Osteocyte (in vitro differentiated cells): ENCODE results near the gene ALK. TPM values are rescaled to one million over a fixed set of nuclear protein-coding genes. Genes with fewer than 3 reads are reported as not detected.

Experiments
- DNase-seq: peaks from one replicate; pipeline ENCODE4 v3.0.0; 2021; ENCODE audit warnings: mixed read lengths; ENCODE audit not compliant: unreplicated experiment; ENCODE audit errors: extremely low spot score
- H3K27ac Mint-ChIP-seq: one replicate; pipeline ENCODE4 v1.8.0; 2021; ENCODE audit warnings: mild to moderate bottlenecking, mixed read lengths; ENCODE audit not compliant: unreplicated experiment
- H3K27me3 Mint-ChIP-seq: one replicate; pipeline ENCODE4 v1.8.0; 2021; ENCODE audit warnings: mixed read lengths; ENCODE audit not compliant: unreplicated experiment
- H3K36me3 Mint-ChIP-seq: one replicate; pipeline ENCODE4 v1.8.0; 2021; ENCODE audit warnings: mixed read lengths; ENCODE audit not compliant: unreplicated experiment
- H3K4me1 Mint-ChIP-seq: one replicate; pipeline ENCODE4 v1.8.0; 2021; ENCODE audit warnings: mixed read lengths; ENCODE audit not compliant: unreplicated experiment
- H3K4me3 Mint-ChIP-seq: one replicate; pipeline ENCODE4 v1.8.0; 2021; ENCODE audit warnings: mild to moderate bottlenecking, moderate library complexity, mixed read lengths; ENCODE audit not compliant: unreplicated experiment
- H3K9me3 Mint-ChIP-seq: one replicate; pipeline ENCODE4 v1.8.0; 2021; ENCODE audit warnings: mixed read lengths; ENCODE audit not compliant: unreplicated experiment
- CTCF ChIP-seq: fragments of 200-600 bp; sonication (generic); IDR thresholded peaks from 2 replicates; pipeline ENCODE4 v1.5.0; 2021; ENCODE audit warnings: antibody characterized with exemption, mild to moderate bottlenecking, moderate library complexity
- total RNA-seq: library from RNA; stranded (reverse); gene quantifications from 2 replicates; pipeline ENCODE4 v1.2.1, GENCODE V29; 2021

Gene ALK
- total RNA-seq, 1 donor from 2014 or later = not detected

- Mint-ChIP-seq H3K4me1 (no peaks in the 10 kb centered on the region), H3K4me3 (no peak overlapping the region), H3K36me3 (no peaks in the 10 kb centered on the region), H3K27me3 (peaks cover 16% of the 10 kb centered on the region), H3K9me3 (no peaks in the 10 kb centered on the region), H3K27ac (no peak overlapping the region)
- DNase-seq = no peak
- TF ChIP-seq CTCF = no peak
Observed at GRCh38 chr2:29270701-29271121, 650.7 kb downstream of the ALK start.

GRCh38 chr2:29269765-29270109, 651.6 kb downstream of the ALK start:
- H3K27me3 Mint-ChIP-seq = peaks cover 7% of the 10 kb centered on the region
- TF ChIP-seq CTCF = no peak
- no peak overlapping the region for H3K4me3 Mint-ChIP-seq
- no peaks in the 10 kb centered on the region for H3K36me3 Mint-ChIP-seq
- H3K9me3 Mint-ChIP-seq = no peaks in the 10 kb centered on the region
- no peaks in the 10 kb centered on the region for H3K4me1 Mint-ChIP-seq
- no peak for DNase-seq
- H3K27ac Mint-ChIP-seq = no peak overlapping the region

- Mint-ChIP-seq H3K27me3 (peaks cover 2% of the 10 kb centered on the region), H3K4me1 (no peaks in the 10 kb centered on the region), H3K27ac (no peak overlapping the region), H3K36me3 (no peaks in the 10 kb centered on the region), H3K4me3 (no peak overlapping the region), H3K9me3 (no peaks in the 10 kb centered on the region)
- TF ChIP-seq CTCF = no peak
- DNase-seq = no peak
Observed at GRCh38 chr2:29269095-29269764, 652.2 kb downstream of the ALK start.

GRCh38 chr2:29267720-29268119, 653.7 kb downstream of the ALK start:
- Mint-ChIP-seq H3K27me3 (peaks cover 2% of the 10 kb centered on the region), H3K9me3 (peaks cover 4% of the 10 kb centered on the region)

GRCh38 chr2:29263886-29264285, 657.5 kb downstream of the ALK start:
- TF ChIP-seq CTCF = no peak
- Mint-ChIP-seq H3K9me3 (peaks cover 4% of the 10 kb centered on the region), H3K27me3 (no peaks in the 10 kb centered on the region), H3K36me3 (no peaks in the 10 kb centered on the region), H3K27ac (no peak overlapping the region), H3K4me1 (peaks cover 19% of the 10 kb centered on the region), H3K4me3 (no peak overlapping the region)
- DNase-seq = no peak

More at GRCh38 chr2:29267720-29268119, 653.7 kb downstream of the ALK start:
- no peak for DNase-seq
- H3K4me3 Mint-ChIP-seq = no peak overlapping the region
- no peaks in the 10 kb centered on the region for H3K36me3 Mint-ChIP-seq
- no peak for TF ChIP-seq CTCF
- H3K27ac Mint-ChIP-seq = no peak overlapping the region
- H3K4me1 Mint-ChIP-seq = no peaks in the 10 kb centered on the region
